Activated T-cell treated with anti-CD3 and anti-CD28 coated beads for 24 hours (primary cell): ENCODE results near the gene DUOX1.
"Not testable (repeated sequence)": the region's sequence is repeated elsewhere in the genome, so short reads cannot be mapped to it uniquely, and the experiment has no call there.

Experiments used
- DNase-seq: peaks from one replicate; pipeline ENCODE4 v3.0.0-alpha.2; 2020; ENCODE audit warnings: low read depth

Gene DUOX1

DNA sequence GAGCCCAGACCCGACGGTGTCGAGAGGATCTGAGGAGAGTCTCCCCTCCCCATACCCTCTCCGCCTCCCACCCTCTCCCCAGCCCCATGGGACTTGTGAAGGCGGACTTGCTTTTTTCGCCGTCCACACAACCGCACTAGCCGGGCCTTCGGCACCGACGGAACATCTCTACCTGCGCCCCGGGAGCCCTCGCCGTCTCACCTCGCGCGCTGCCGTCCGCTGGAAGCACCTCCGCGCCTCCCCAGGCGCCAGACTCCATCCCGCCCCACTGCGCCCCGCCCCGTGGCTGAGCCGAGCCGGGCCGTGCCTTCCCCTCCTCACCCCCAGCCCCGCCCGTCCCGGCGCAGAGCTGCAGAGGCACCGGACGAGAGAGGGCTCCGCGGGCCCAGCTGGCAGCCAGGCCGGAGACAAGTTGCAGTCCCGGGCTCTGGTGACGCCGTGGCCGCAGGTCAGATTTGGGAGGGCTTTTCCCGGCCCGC is at the start of gene DUOX1, which contains the start of gene DUOXA1:
DUOX1 (plus strand) TSS at position 344 of the 479 bp plus-strand sequence. CDS start 1,973 bp downstream, outside the sequence.
DUOXA1 (minus strand) TSS at position 229 of the 479 bp plus-strand sequence. CDS start 6,865 bp downstream, outside the sequence.
- peak; percentile 16 for DNase-seq

DNA sequence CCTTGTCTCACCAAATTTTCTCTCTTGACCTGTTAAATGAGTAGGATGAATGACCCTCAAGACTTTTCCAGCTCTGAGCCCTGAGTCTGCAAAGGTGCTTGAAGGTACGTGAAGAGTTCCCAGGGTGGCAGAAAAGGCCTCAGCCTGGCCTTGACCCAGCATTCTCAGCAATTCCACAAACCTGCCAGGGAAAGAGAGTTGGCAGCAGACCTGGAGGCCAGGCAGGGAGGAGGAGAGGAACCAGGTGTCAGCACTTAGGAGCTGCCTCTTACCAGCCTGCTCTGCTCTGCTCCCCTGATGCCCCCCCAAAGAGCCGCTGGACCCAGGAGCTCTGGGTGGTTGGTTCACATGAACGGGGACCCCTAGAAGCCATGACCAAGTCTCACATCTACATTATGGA is 49.2 kb upstream of the DUOX1 start:
- not testable (repeated sequence) for DNase-seq

DNA sequence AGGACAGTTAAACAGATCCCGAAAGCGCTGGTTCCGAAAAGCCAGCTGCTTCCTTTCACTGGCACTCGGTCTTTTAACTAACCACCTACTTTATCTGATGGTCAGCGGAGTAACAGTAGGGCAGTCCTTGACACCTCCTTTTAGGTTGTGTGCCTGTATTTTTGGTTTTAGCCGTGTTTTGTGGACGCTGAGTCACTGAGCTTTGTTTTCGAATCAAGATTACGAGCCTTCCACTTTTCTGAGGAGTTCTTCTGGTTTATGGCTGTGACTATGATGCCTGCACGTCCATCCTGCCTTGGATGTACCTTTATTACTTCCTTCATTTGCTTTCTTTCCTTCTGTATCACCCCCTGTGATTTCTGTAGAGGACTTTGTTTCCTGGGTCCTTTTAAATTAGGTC is 47.4 kb upstream of the DUOX1 start:
- not testable (repeated sequence) for DNase-seq

DNA sequence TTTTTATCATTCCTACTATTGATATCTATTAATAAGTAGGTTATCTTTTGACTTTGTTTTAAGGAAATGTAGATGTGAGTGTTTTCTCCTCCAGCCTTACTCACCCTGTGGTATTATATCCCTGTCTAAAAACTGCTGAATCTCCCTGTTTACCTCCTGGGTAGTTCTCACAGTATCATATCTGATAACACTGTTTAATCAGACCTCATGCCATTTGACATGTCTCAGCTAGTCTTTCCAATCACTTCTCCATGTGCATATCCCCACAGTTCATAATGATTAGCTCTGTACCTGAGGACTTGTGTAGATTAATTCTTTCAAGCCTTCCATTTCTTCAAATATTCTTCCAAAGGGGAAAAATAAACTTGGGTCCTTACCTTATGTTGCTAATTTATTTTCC is 46.6 kb upstream of the DUOX1 start:
- DNase-seq, result no peak

DNA sequence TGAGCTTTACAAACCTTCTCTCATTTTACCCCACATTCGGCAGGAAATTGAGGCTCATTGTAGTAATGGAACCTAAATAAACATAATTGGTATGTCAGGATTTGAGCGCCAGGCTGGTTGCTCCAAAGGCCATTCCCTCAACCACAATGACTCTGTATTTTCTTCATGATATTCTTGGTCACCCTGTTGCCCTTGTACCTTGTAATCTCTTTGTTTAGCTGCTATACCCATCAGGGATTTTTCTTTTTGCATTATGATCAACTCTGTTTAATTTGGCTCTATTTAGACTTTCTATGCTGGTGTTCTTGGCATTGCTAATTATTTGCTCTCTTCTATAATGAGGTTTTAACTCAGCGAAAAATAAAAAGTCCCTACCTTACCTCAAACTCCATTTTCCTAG is 45.6 kb upstream of the DUOX1 start:
- DNase-seq, result no peak

DNA sequence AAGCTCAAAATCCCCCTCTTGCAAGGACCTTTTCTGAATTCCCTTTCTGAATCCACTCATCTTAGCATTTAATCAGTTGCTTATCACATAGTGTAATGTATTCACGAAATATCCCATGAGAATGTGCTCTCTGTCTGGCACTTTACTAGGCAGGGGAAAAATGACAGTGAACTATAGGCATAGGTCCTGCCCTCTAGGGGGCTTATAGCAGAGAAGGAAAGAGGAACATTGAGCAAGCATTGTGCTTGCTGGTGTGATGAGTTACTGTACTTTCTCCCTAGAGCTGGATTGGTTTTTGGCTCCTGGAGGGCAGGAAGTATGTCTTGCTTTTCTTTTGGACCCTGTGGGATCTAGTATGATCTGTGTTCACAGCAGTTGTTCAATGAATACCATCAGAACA is 42.3 kb upstream of the DUOX1 start:
- DNase-seq, result no peak

DNA sequence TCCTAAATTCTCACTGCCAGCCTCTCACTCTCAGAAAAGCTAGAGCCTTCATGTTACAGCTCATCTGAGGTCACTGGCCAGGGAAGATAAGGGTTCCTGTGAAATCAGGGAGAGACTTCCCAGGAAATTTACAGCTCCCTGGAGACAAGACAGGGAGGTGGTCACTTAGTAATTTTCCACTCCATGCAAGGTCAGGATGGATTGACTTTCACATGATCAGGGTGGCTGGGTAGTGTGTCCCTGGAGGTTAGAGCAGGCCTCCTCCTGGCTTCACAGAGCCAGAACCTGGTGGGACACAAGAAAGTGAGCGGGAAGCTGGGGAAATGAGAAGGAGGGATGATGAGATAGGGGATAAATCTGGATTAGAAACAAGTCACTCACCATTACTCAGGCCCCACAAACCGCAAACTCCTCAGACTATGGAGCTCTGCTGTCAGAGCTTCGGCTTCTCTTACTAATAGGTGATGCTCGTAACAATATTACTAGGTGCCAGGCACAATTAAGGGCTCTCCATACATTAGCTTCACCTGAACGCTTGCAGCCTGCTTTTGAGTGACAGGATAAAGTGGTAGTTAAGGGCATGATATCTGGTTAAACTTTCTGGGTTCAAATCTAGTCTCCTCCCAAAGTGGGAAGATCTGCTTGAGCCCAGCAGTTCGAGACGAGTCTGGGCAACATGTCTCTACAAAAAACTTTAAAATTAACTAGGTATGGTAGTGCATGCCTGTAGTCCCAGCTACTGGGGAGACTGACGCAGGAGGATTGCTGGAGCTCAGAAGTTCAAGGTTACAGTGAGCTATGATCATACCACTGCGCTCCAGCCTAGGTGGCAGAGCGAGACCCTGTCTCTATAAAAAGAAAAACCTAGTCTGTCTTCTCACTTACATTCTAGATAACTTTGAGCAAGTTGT is 40.7 kb upstream of the DUOX1 start:
- no peak for DNase-seq

DNA sequence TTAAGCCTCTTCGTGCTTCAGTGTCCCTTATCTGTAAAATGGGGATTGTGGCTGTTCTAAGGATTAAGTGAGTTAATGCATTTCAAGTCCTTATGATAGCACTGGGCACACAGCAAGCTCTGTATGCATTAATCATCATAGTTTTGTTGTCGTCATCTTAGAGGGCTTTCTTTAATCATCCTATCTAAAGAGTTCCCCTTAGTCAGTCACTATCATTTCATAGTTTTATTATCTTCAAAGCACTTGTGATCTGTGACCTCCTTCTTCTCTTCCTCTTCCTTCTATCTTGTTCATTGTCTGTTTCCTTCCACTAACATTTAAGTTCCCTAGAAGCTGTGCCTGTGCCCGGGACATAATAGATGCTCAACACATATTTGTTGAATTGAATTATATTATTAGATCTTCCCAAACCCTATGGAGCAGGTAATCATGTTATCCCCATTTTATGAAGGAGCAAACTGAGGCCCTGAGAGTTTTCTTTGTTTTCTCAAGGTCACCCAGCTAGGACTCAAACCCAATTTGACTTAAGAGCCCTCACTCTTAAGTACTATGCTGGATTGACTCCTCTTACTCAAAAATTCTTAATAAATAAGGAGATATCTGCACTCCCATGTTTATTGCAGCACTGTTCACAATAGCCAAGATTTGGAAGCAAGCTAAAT is 40.0 kb upstream of the DUOX1 start:
- DNase-seq, result no peak

DNA sequence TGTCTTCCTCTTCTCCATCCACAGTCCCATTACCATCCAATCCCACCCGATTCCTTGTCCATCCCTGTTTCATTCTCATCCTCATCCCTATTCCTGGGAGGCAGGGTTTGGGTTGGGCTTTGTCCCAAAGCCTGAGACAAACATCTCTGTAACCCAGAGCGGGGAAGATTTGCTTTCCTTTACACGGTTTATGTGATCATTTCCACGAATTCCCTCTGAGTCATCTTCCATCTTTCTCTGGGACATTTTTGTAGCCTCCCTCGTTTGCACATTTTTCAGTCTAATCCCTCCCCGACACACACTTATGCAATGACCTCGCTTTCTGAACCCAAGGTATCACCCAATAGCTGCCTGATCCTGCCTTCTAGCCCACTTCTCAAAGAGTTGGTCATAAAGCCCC is 38.6 kb upstream of the DUOX1 start:
- DNase-seq, result no peak

DNA sequence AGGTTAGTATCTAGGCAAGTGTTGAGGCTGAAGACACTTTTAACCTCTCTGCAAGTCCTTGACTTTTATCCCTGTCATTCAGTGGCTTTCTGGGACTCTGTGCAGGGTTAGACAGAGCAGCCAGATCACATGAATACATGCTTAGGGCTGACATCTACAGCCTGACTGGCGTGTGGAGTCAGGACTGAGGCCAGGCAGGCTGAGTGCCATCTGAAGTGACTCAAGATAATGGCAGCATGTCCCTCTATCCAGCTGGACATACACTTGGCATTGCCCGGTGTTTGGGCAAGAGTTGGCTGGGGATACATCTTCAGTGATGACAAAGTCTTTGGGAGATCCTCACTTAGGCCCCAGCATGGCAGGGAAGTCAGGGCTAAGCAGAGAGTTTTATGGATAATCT is 38.2 kb upstream of the DUOX1 start:
- no peak for DNase-seq

DNA sequence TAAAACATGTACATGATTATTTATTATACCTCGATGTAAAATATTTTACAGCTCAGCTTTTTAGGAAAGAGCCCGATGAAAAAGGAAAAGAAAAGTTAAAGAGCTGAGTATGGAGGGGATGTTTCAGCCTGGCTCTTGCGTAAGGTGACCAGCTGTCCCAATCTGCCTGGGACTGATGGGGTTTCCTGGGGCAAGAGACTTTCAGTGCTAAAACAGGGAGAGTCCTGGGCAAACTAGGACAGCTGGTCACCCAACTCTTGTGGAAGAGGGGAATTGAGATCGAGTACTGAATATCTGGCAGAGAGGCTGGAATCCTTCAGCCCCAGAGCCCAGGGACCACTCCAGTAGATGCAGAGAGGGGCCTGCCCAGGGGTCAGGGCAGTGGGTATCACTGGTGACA is 36.8 kb upstream of the DUOX1 start:
- DNase-seq, result no peak

DNA sequence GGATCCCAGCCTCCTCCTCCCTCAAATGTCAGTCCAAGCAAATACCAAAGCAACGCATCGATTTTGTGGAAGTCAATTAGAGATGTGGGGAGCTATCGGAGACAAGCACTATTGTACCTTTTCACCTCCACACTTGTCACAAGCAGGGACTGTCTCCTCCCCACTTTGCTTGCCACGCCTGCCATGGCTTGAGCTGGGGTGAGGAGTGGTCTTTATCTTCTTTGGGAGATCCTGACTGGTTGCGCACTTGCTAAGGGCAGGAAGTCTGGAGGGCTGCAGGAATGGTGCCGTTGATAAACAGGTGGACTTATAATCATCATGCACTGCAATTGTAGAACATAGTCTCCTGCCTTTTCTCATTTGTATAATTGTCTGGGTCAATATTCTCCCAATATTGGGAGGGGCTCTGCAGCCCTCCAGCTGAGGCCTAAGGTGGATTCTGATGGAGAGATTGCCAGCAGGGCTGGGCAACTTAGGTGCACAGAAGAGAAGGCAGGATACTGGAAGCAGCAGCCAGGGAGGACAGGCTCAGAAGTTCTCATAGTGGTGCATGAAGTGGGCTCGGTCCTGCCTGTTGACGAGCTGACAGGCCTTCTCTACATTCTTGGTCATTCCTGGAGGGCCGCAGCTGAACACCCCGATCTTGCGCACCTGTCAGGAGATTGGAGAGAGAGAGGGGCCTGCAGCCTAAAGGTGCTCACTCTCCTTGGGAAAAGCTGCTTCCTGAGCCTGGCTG is 36.0 kb upstream of the DUOX1 start:
- no peak for DNase-seq

DNA sequence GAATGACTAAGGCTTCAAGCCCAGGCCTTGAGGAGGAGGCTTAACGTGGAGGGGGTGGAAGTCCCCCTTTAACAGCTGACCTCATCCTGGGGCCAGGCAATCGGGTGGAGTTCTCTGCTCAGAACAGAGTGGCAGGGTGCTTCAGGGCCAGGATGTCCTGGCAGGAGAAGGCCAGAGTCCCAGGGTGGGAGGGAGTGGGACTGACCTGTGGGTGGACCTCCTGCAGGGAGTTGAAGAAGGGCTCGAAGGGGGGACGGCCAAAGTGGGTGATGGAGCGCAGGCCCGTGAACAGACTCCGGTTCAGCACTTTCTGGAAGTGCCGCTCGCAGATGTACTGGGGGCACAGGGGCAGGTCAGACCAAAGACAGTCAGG is 35.5 kb upstream of the DUOX1 start:
- DNase-seq, result no peak

DNA sequence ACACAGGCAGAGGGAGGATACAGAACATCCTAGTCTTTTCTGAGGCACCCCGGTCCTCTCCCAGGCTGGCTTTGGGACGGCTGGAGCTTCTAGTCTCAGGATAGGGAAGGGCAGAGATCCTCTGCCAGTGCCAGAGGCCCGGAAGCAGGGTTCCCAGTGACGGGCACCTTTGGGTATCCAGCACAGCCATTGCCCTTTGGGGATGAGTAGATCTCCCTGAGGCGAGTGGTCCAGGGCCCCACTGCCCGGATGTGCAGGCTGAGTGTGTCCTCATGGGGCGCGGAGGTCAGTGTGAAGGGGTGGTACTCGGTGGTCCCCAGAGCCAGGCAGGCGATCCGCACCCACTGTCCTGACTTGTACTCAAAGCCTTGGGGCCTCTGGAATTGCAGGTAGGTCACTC is 34.1 kb upstream of the DUOX1 start:
- DNase-seq, result no peak

DNA sequence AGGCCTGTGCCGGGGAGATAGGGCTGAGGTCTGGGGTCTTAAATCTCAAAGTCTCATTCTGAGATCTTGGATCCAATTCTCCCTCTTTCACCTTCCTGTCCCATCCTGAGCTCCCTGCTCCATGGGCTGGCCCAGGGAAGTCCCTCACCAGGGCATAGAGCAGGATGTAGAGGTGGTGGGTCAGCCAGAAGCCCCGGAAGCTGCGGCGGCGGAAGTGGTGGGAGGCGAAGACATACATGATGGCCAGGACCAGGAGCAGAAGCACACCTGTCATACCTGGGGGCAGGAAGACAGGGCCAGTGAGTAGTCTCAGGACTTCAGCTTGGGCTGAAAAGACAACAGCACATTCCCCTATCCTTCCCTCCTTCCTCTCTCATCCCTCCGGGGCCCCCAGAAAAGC is 32.3 kb upstream of the DUOX1 start:
- DNase-seq, result no peak

DNA sequence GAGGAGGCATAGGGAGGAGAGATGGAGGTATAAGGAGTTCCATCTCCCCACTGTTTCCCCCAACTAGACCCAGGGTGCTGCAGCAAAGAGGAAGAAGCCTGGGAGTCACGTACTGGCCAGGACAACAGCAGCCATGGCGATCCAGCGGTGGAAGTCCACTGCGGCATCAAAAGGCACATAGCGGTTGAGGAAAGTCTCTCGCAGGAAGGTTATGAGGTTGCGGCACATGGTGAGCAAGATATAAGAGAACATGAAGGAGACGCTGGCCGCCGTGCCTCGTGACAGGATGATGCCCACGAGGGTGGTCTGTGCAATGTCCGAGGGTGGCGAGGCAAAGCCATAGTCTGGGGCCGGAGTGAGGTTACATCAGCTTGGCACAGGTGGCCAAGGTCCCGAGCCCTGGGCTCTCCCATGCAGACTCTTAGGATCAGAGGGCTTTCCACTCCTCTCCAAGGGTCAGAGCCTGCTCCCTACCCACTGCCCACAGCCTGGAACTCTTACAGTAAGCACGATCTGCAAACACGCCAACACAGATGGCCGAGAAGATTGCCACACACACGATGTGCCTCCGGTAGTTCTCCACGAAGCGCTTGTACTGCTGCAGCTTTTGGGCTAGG is 30.1 kb upstream of the DUOX1 start:
- no peak for DNase-seq

DNA sequence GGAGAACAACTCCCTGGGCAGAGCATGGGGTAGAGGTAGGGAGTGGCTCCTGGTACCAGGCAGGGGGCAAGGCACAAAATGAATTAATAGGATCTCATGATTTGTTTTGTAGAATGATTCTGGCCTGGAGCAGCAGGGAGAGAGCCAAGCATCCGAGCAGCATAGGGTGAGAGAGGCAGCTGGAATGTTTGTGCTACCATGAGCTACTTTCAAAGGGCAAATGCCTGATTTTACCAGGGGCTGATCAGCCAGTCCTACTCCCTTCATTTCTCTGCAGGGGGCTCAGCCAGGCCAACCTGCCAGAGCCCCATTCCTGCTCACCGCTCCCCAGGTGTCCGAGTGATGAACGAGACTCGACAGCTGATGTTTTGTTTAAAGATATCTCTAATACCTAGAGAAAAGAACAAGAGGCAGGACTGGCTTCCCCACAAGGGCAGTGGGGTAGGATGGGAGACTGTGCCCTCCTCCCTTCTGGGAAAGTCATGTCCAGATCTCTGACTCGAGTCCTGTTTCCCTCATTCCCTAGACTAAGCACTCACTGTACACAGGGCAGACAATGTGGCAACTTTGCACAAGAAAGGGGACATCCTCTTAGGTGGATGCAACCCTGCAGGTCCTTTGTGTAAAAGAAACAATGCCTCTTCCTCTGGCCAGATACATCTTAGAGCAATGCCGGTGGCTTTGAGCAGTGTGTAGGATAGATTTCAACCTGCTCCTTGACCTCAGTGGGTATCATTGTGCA is 28.7 kb upstream of the DUOX1 start:
- no peak for DNase-seq

DNA sequence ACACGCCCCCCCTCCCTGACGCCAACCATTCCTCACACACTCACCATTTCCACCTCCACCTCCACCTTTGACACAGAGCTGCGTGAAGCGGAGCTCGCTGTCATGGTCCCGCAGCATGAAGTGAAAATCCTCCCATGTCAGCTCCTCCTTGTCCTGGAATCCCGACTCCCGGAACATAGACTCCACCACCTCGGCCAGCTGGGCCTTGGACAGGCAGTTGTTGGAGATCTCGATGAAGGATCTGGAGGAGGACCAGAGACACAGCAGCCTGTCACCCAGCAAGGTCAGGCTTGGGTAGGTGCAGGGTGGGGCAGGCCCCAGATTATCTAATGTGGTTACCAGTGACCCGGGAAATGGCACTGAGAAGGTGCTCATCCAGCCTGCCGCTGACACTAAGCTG is 28.0 kb upstream of the DUOX1 start:
- no peak for DNase-seq

DNA sequence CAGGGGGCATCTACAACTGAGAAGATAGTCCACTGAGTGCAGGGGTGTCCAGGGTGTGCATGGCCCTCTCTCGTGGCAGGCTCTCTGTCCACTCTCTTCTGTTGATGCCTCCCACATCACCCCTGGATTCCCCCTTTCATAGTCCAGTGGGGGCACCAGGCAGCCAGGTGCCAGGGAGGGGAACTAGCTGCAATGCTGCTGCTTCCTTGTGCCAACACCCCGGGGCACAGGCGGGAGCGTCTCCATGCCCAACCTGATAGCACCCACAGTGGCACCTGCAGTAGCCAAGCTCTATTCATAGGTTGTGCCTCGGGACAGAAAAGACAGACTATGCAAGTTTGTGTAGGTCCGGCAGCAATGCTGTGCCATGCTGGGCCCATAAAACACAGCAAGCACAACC is 27.6 kb upstream of the DUOX1 start:
- DNase-seq, result no peak

DNA sequence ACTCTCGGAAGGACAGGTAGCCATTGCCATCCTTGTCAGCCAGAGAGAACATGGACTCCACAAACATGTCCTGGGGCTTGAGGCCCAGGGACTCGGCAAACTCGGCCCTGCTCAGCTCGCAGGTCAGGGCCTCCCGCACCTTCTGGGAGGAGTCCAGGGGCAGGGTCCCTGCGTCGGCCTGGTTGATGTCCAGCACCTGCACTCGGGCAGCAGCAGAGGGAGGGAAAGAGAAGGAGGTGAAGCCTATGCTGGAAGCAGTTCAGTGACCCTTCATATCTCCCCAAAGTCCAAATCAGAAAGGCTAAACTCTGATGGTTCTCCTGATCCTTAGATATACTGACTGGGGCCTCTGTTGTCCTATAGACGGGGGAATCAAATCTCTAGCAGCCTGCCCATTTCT is 25.6 kb upstream of the DUOX1 start:
- not testable (repeated sequence) for DNase-seq

DNA sequence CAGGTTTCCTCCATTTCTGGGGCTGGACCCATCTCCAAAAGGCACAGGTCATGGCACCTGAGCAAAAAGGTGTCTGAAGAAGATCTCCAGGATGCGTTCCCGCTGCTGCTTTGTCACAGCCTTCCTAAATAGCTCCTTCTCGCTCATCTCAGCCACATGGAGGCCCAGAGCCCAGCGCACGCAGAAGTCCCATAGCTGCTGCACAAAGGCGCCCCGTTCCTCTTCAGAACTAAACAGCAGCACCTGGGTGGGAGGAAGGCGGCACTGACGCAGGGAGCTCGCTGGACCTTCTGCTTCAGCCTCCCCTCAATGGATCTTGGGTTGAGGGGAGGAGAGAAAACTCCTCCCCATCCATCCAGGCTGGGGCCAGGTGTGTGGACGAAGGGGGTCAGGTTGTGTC is 24.2 kb upstream of the DUOX1 start:
- DNase-seq, result no peak
